ENCODE measurements around the gene ESM1. TPM values are rescaled to one million over a fixed set of nuclear protein-coding genes. Genes with fewer than 3 reads are reported as not detected.

ESM1 gene
- total RNA-seq, 4 donors from 2014 or later, result not detected

GRCh38 chr5:55030220-55030619 is 44.8 kb upstream of the ESM1 start:
- no peak for DNase-seq
- Histone ChIP-seq H3K27ac (no peak overlapping the region), H3K36me3 (no peaks in the 10 kb centered on the region), H3K27me3 (no peaks in the 10 kb centered on the region), H3K9me3 (no peaks in the 10 kb centered on the region), H3K4me3 (no peak overlapping the region), H3K4me1 (no peaks in the 10 kb centered on the region)
- TF ChIP-seq POLR2A (IDR thresholded peaks at IDR 0.05) (no peak), POLR2AphosphoS5 (IDR thresholded peaks at IDR 0.05) (no peak), EP300 (IDR thresholded peaks at IDR 0.05; ENCODE audit: low read depth) (no peak), CTCF (IDR thresholded peaks at IDR 0.05) (no peak)
- WGBS, 2 donors (ENCODE audit: low coverage in 1 of 2), result 51 to 55% methylated on average over 2 of the region's 2 CpGs
- intact Hi-C loops (cut with DNase I; ENCODE audit: low total_unique reads) (no loop called here), in situ Hi-C loops (cut with MboI; ENCODE audit: low pct_ligation_motif_present in 1 of 4, low pct_unique_long_range_greater_than_20kb in 1 of 4, low sequenced_read_pairs in 3 of 4) (no loop called here)

- no peaks in the 10 kb centered on the region for H3K9me3 ChIP-seq
- in situ Hi-C loops (cut with MboI; ENCODE audit: low pct_ligation_motif_present in 1 of 4, low pct_unique_long_range_greater_than_20kb in 1 of 4, low sequenced_read_pairs in 3 of 4) (no loop called here), intact Hi-C loops (cut with DNase I; ENCODE audit: low total_unique reads) (no loop called here)
- WGBS, 2 donors (ENCODE audit: low coverage in 1 of 2), result 71% methylated on average over 3 of the region's 3 CpGs; no CpG with 5 or more reads in 1 of the 2 donors
- no peaks in the 10 kb centered on the region for H3K27me3 ChIP-seq
- H3K27ac ChIP-seq, result no peak overlapping the region
- TF ChIP-seq CTCF (IDR thresholded peaks at IDR 0.05) (no peak), EP300 (IDR thresholded peaks at IDR 0.05; ENCODE audit: low read depth) (no peak), POLR2AphosphoS5 (IDR thresholded peaks at IDR 0.05) (no peak), POLR2A (IDR thresholded peaks at IDR 0.05) (no peak)
- H3K4me1 ChIP-seq, result no peaks in the 10 kb centered on the region
- no peak for DNase-seq
- no peak overlapping the region for H3K4me3 ChIP-seq
- H3K36me3 ChIP-seq, result no peaks in the 10 kb centered on the region
Observed at GRCh38 chr5:55027595-55027994, 42.2 kb upstream of the ESM1 start.

GRCh38 chr5:55022450-55022849 is 37.1 kb upstream of the ESM1 start:
- intact Hi-C loops (cut with DNase I; ENCODE audit: low total_unique reads) (no loop called here), in situ Hi-C loops (cut with MboI; ENCODE audit: low pct_ligation_motif_present in 1 of 4, low pct_unique_long_range_greater_than_20kb in 1 of 4, low sequenced_read_pairs in 3 of 4) (no loop called here)
- H3K9me3 ChIP-seq, result no peaks in the 10 kb centered on the region
- H3K4me1 ChIP-seq, result no peaks in the 10 kb centered on the region
- H3K4me3 ChIP-seq, result no peak overlapping the region
- DNase-seq, result no peak
- H3K27me3 ChIP-seq, result no peaks in the 10 kb centered on the region
- no peak for TF ChIP-seq POLR2A (IDR thresholded peaks at IDR 0.05)
- no peak for TF ChIP-seq EP300 (IDR thresholded peaks at IDR 0.05; ENCODE audit: low read depth)
- no peak for TF ChIP-seq POLR2AphosphoS5 (IDR thresholded peaks at IDR 0.05)
- no peak for TF ChIP-seq CTCF (IDR thresholded peaks at IDR 0.05)
- H3K27ac ChIP-seq, result no peak overlapping the region
- 53 to 54% methylated on average over 2 of the region's 2 CpGs for WGBS, 2 donors (ENCODE audit: low coverage in 1 of 2)
- no peaks in the 10 kb centered on the region for H3K36me3 ChIP-seq

GRCh38 chr5:55021821-55022220 is 36.4 kb upstream of the ESM1 start:
- Histone ChIP-seq H3K36me3 (no peaks in the 10 kb centered on the region), H3K27me3 (no peaks in the 10 kb centered on the region), H3K27ac (no peak overlapping the region), H3K9me3 (no peaks in the 10 kb centered on the region), H3K4me3 (no peak overlapping the region), H3K4me1 (no peaks in the 10 kb centered on the region)
- TF ChIP-seq POLR2A (IDR thresholded peaks at IDR 0.05) (no peak), EP300 (IDR thresholded peaks at IDR 0.05; ENCODE audit: low read depth) (no peak), POLR2AphosphoS5 (IDR thresholded peaks at IDR 0.05) (no peak), CTCF (IDR thresholded peaks at IDR 0.05) (no peak)
- intact Hi-C loops (cut with DNase I; ENCODE audit: low total_unique reads) (no loop called here), in situ Hi-C loops (cut with MboI; ENCODE audit: low pct_ligation_motif_present in 1 of 4, low pct_unique_long_range_greater_than_20kb in 1 of 4, low sequenced_read_pairs in 3 of 4) (no loop called here)
- no peak for DNase-seq
- 40 to 71% methylated on average over 1 to 4 of the region's 4 CpGs for whole genome bisulfite sequencing, 2 donors (ENCODE audit: low coverage in 1 of 2)
